Measurements from ENCODE around the gene TTC3. TPM values are rescaled to one million over a fixed set of nuclear protein-coding genes. Genes with fewer than 3 reads are reported as not detected.

TTC3 gene
- polyA plus RNA-seq, 10 donors, result 124 to 170 (median 135) TPM

DNA sequence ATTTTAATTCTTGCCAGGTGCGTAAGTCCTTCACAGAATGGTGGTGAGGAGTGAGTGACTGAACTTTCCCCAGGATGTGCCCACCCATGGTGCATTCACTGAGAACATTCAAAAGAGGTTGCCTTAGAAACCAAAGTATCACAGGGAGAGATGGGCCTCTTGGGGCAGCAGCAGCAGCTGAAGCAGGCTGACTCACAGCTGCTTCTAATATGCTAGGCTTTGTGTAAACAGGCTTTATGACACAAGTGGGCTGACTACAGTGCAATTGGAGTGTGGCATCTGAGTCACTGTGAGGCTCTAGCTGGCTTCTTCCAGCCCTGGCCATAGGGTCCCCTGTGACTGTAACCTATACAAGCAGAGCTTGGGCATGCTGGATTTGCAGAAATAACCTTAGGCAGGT, 12.8 kb upstream of the TTC3 start:
- DNase-seq, result peak; percentile 55 to 91 (median 88)

- no peak for DNase-seq
Observed at GRCh38 chr21:37061926-37062592, 11.0 kb upstream of the TTC3 start.

DNA sequence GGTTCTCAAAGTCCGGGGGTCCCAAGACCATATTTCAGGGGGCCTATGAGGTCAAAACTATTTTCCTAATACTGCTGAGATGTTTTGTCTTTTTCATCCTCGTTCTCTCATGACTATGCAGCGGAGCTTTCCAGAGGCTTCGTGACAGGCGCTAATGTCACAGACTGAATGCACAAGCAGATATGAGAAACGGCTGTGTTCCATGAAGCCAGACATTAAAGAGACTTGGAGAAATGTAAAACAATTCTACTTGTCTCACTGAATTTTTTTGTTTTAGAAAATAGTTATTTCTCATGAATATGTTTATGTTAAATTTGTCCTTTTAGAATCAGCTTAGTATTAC, 10.5 kb upstream of the TTC3 start:
- DNase-seq, result no peak

DNA sequence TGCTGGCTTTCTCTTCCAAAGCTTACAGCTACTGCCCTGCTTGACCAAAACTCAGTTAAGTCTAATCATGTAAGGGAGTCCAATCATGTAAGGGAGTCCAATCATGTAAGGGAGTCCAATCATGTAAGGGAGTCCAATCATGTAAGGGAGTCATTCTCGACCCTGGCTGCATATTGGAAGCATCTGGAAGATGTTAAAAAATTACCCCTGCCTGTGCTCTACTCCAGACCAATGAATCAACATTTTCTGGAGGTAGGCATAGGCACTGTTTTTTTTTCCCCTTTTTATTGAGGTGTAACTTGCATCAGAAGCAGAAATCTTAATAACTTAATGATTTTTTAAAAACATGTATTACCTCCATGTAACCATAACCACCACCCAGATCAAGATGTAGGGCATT, 9.6 kb upstream of the TTC3 start:
- no peak for DNase-seq

DNA sequence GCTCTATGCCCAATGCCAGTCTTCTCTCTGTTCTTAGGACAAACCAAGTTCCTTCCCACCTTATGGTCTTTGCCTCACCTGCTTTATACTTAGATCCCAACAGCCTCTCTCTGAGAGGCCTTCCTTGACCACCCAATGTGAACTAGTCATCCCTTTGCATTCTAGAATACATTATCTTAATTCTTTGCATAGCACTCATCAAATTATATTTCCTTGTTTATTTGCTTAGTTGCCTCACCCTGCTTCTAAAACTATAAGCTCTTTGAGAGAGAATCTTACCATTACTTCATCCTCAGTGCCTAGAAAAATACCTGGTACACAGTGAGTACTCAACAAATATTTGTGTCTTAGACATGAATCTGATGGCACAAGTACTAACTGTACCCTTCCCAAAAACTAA, 8.2 kb upstream of the TTC3 start:
- DNase-seq, result no peak

DNA sequence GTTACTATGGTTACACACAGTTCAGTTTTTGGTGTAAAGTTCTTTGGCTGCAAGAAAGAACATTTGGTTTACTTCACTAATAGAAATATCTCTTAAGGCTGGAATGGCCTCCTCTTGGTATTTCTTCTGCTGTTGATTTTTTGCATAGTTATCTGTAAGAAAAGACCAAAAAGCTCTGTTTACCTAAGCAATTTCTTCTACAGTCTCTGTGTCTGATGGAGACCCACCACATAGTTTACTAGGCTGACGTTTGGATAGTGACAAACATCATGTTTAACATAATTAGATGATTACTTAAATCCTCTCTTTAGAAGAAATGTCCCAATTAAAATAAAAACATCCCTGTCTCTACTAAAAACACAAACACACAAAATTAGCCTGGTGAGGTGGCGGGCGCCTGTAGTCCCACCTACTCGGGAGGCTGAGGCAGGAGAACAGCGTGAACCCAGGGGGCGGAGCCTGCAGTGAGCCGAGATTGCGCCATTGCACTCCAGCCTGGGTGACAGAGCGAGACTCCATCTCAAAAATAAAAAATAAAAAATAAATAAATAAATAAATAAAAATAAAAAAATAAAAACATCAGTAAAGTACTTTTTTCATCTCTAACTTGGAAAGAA, 7.4 kb upstream of the TTC3 start:
- no peak for DNase-seq

- peak; percentile 45 to 84 (median 62) for DNase-seq
Observed at GRCh38 chr21:37071561-37072273, 1.3 kb upstream of the TTC3 start.

- DNase-seq, result peak in 1 of 3 donors; percentile 87
Observed at GRCh38 chr21:37072274-37072987, 623 bp upstream of the TTC3 start.

- DNase-seq, result peak in 2 of 3 donors; percentile 65 to 89
Observed at GRCh38 chr21:37073417-37074196, 553 bp downstream of the TTC3 start.

DNA sequence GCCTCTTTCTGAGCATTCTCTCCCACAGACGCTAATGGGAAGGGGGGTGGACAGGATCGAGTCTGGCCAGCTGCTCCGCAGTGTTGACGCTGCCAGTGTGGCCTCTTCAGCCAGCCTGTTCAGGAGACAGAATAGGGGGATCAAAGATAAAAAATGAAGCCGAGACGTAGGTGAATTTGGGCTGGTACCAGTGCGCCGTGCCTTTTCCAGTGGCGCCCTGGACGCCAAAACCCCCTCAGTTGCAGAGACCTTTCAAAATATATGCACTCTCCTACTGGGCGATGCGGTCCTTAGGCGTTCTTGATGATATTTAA, 1.1 kb downstream of the TTC3 start:
- DNase-seq, result no peak

- no peak for DNase-seq
Observed at GRCh38 chr21:37074546-37074945, 1.5 kb downstream of the TTC3 start.

- no peak for DNase-seq
Observed at GRCh38 chr21:37075214-37075770, 2.2 kb downstream of the TTC3 start.

GRCh38 chr21:37076087-37076850, 3.2 kb downstream of the TTC3 start:
- no peak for DNase-seq

GRCh38 chr21:37077403-37077802, 4.3 kb downstream of the TTC3 start:
- DNase-seq, result no peak

DNA sequence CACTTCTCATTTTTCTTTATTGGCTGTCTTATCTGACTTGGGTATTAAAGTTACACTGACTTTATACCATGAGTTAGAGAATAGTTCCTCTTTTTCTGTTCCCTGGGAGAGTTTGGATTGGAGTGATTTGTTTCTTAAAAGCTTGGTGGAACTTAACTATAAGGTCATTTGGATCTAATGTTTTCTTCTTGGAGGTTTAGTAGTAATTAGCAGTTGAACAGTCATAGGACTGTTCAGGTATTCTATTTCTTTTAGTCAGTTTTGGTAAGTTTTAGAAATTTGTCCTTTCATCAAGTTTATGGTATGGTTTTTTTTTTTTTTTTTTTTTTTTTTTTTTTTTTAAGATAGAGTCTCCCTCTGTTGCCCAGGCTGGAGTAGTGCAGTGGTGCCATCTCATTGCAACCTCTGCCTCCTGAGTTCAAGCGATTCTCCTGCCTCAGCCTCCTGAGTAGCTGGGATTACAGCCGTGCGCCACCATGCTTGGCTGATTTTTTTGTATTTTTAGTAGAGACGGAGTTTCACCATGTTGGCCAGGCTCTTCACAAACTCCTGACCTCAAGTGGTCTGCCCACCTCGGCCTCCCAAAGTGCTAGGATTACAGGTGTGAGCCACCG, 6.3 kb downstream of the TTC3 start:
- DNase-seq, result no peak

DNA sequence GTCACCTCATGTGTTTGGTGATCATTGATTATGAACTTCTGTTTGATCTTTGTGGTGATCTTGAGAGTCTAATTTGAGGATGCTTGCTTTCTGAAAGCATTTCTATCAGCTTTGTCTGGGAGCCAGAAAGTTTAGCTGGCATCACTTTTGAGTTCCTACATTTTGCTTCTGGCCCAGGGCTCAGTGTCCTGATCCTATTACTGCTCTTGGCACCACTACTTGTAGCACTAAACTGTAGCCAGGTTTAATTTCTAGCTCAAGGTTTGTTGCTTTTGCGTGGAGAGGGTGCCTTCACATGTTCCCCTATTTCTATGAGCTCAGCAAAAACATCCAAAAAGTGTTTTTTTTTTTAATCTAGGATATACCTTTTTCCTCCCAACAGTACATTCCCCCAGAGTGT, 9.3 kb downstream of the TTC3 start:
- DNase-seq, result no peak

DNA sequence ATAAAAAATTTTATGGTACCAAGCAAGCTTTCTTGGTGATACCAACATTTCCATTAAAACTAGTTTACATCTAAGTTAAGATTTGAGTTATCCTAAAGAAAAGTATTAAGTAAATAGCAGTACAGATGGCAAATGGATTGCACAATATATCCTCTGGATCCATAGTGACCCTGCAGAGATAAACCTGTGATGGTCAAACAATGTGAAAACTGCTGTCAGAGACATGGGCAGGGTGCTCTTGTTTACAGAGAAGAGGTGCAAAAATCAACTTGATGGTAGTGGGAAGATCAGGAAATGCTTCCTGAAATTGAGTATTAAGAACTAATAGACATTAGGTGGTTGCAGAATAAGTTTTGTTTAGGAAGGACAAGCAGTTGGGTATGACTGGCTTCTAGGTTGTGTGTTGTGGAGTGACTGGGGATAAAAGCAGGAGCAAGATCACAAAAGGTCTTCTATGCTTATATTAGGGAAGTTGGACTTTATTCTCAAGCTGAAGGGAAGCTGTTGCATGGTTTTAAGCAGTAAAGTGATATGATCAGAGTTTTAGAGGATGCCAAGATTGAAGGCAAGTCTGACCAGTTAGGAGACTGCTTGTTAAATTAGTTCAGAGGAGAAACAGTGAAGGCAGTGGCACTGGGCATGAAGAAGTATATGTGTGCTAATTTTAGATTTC, 9.9 kb downstream of the TTC3 start:
- no peak for DNase-seq

DNA sequence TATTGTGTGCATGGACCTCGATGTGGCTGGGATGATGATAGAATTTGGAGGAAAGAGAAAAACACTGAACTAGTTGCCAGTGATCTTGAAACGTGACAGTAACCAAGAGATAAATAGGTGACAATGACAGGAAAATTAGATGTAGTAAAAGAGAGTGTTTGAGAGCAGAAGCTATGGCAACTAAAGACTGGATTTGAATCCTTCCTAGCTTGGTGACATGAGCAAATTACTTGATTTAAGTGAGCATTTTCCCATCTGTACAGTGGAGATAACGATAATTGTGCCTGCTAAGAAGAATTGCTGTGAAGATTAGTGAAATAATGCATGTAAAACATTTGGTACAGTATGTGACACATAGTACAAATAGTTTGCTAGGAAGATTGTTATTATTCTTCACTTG, 12.7 kb downstream of the TTC3 start:
- no peak for DNase-seq

DNA sequence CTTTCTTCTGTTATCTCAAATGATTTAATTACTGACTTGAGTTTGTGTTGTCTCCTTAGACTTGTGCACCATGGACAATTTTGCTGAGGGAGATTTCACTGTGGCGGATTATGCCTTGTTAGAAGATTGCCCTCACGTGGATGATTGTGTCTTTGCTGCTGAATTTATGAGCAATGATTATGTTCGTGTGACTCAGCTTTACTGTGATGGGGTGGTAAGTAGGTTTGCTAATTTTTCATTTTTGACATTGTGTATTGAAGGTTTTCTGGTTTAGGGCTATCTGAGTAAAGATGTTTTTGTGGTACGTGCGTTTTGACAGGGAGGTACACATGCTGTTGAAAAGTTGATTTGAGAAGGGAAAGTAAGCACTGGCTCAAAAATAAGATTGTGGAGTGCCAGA, 14.1 kb downstream of the TTC3 start:
- DNase-seq, result peak in 1 of 3 donors; percentile 25

DNA sequence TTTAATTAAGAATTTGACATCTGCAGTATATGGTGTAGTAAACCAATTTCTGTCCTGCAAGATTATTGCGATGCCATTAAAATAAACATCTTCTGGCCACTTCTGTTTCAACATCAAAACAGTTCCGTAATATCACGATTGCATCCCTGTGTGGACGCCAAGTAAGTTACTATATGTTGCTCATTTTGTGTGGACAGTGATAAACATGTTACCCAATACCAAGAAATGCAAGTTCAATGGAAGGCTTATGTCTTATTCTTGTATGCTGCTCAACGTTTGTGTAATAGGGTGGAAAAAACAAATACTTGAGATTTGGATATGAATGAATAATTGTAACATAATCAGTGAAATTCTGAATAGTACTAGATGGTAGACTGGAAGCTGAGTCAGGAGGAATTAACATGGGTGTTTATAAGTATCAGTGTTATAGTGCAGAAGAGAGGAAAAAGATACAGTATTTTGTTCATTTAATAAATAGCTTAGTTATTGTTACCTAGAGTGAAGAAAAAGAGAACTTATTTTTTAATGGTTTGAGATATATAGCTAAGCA, 15.2 kb downstream of the TTC3 start:
- no peak for DNase-seq
